K562 (cell line): ENCODE data around the gene CSK. TPM values are rescaled to one million over a fixed set of nuclear protein-coding genes. Genes with fewer than 3 reads are reported as not detected.

Source experiments
- ATF6 ChIP-seq: sonication (generic); formaldehyde crosslinking; IDR thresholded peaks from 2 replicates; pipeline ENCODE4 v1.4.0; 2020; ENCODE audit warnings: mild to moderate bottlenecking, missing genetic modification reagents
- HMGN3 ChIP-seq: IDR thresholded peaks from 2 replicates; pipeline ENCODE4 v1.6.1; 2011; ENCODE audit warnings: borderline replicate concordance, low read depth, mild to moderate bottlenecking, mixed read lengths, low read length; ENCODE audit not compliant: insufficient read length; ENCODE audit errors: extremely low read depth
- NR1H2 ChIP-seq: sonication (generic); formaldehyde crosslinking; IDR thresholded peaks from 2 replicates; pipeline ENCODE4 v1.4.0; 2020; ENCODE audit warnings: mild to moderate bottlenecking, missing genetic modification reagents
- PRMT5 ChIP-seq: sonication (generic); formaldehyde crosslinking; IDR thresholded peaks from 2 replicates; pipeline ENCODE4 v1.5.0; 2020; ENCODE audit warnings: missing genetic modification reagents
- RBM22 ChIP-seq: fragments of 200-400 bp; formaldehyde crosslinking; IDR thresholded peaks from 2 replicates; pipeline ENCODE4 v1.6.1; 2018; ENCODE audit warnings: low read length, low read depth; ENCODE audit not compliant: poor library complexity, severe bottlenecking
- RHOXF2B ChIP-seq: fragments of 250-450 bp; sonication (Bioruptor Pico); conservative IDR thresholded peaks from 2 replicates; pipeline ENCODE4 v1.5.1; 2021
- YY1 ChIP-seq, 3 experiments: IDR thresholded peaks; 2 replicates each; pipeline ENCODE4 v1.6.1; 2011; ENCODE audit warnings: low read length in 2 of 3, mild to moderate bottlenecking in 2 of 3, moderate library complexity in 2 of 3, borderline replicate concordance in 1 of 3, control low read depth in 1 of 3, low read depth in 1 of 3; ENCODE audit not compliant: insufficient read depth in 3 of 3, insufficient replicate concordance in 2 of 3, control insufficient read depth in 1 of 3, insufficient read length in 1 of 3; ENCODE audit errors: extremely low read depth in 1 of 3
- ZNF24 ChIP-seq: fragments of 450-650 bp; IDR thresholded peaks from 2 replicates; pipeline ENCODE4 v1.6.1; 2016
- polyA plus RNA-seq, 8 experiments: library from polyadenylated mRNA; depleted of rRNA in 4 of 8; stranded (reverse) in 5 of 8; unstranded in 3 of 8; fragments of >200 nt; fragmentation: Nextera tagmentation in 2 of 8; fragmentation: Illumina TruSeq in 1 of 8; extraction: Ambion mirVana in 2 of 8; extraction: Trizol in 1 of 8; gene quantifications; 2 replicates each; pipeline versions ENCODE4 v1.2.1 to v1.2.3, GENCODE V29; 2011 to 2014; ENCODE audit warnings: inconsistent platforms in 1 of 8, missing spikeins in 1 of 8
- total RNA-seq, 7 experiments: library from RNA; depleted of rRNA in 6 of 7; stranded (reverse); fragments of >200 nt in 6 of 7; fragmentation: Illumina TruSeq in 2 of 7; extraction: Trizol in 2 of 7; gene quantifications; 2 replicates each; pipeline versions ENCODE4 v1.2.1 to v1.2.3, GENCODE V29; 2011 to 2021; ENCODE audit warnings: low replicate concordance in 1 of 7
- TF ChIP-seq, protein P1 (sequence below): fragments of 250-450 bp; sonication (Bioruptor Pico); IDR thresholded peaks from 2 replicates; pipeline ENCODE4 v1.8.0; 2021; ENCODE audit warnings: moderate library complexity, mild to moderate bottlenecking, inconsistent platforms
- TF ChIP-seq, protein P2 (sequence below), 2 experiments: fragments of 450-650 bp in 1 of 2; sonication (generic) in 1 of 2; formaldehyde crosslinking in 1 of 2; IDR thresholded peaks; 2 replicates each; pipeline versions ENCODE4 v1.7.1 to v1.9.0; 2016 to 2022; ENCODE audit warnings: inconsistent platforms in 1 of 2, mild to moderate bottlenecking in 1 of 2, missing genetic modification reagents in 1 of 2
- TF ChIP-seq, protein P3 (sequence below): sonication (generic); formaldehyde crosslinking; IDR thresholded peaks from 2 replicates; pipeline ENCODE4 v1.9.0; 2022; ENCODE audit warnings: mild to moderate bottlenecking, missing genetic modification reagents

CSK gene
- total and polyA plus RNA-seq, 9 of the 15 experiments (the other 6 are each of a cell fraction or from before 2014, with no cell fraction given), result 1.5 to 112 (median 22.5) TPM

DNA sequence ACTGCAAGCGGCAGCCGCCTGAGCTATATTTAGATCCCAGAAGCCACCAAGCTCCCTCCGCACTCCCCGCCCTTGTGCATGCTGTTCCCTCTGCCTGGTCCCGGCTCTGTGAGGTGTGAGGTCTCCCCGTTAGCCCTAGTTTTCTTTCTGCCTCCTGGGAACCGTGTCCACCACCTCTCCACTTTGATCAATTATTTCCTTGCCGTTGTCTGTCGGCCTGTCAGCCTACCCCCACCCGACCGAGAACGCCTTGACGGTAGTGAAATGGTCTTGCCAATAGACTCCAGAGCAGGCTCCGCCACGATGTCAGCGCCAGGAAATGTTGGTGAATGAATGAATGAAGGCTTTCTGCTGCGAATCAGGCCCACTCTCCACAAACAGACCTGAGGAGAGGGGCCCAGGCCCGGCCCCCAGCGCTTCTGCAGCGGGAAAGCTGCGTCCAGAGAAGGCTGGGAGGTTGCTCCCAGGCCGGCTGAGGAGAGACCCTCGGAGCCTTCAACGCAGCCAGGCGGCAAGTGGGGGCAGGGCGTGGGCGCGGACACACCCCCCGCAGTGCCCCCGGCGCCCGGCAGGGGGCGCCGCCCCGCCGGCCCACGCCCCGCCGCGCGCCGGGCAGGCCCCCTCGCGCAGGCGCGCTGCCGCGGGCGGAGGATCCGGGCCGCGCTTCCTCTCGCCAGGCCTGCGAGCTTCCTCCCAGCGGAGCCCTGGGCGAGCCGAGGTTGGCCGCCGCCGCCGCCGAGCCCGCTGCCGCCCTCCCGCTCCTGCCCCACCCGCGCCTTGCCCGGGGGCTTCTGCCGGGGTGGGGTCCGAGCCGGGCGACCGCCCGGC, at the start of gene CSK (continued):
- TF ChIP-seq, protein P1, sequence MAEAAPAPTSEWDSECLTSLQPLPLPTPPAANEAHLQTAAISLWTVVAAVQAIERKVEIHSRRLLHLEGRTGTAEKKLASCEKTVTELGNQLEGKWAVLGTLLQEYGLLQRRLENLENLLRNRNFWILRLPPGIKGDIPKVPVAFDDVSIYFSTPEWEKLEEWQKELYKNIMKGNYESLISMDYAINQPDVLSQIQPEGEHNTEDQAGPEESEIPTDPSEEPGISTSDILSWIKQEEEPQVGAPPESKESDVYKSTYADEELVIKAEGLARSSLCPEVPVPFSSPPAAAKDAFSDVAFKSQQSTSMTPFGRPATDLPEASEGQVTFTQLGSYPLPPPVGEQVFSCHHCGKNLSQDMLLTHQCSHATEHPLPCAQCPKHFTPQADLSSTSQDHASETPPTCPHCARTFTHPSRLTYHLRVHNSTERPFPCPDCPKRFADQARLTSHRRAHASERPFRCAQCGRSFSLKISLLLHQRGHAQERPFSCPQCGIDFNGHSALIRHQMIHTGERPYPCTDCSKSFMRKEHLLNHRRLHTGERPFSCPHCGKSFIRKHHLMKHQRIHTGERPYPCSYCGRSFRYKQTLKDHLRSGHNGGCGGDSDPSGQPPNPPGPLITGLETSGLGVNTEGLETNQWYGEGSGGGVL, result no peak
- TF ChIP-seq NR1H2 (CRISPR knock-in tag) (no peak), ATF6 (no peak), RBM22 (no peak), RHOXF2B (no peak), ZNF24 (peak; percentile 98), YY1 (IDR thresholded peaks at IDR 0.05; ENCODE audit: borderline replicate concordance in 1 of 3, control insufficient read depth in 1 of 3, extremely low read depth in 1 of 3, insufficient read depth in 3 of 3, insufficient read length in 1 of 3, insufficient replicate concordance in 2 of 3, low read depth in 1 of 3, low read length in 2 of 3) (peak in 1 of 3 experiments; percentile 19), HMGN3 (peak; percentile 74), PRMT5 (CRISPR knock-in tag) (no peak)
- TF ChIP-seq, protein P2, sequence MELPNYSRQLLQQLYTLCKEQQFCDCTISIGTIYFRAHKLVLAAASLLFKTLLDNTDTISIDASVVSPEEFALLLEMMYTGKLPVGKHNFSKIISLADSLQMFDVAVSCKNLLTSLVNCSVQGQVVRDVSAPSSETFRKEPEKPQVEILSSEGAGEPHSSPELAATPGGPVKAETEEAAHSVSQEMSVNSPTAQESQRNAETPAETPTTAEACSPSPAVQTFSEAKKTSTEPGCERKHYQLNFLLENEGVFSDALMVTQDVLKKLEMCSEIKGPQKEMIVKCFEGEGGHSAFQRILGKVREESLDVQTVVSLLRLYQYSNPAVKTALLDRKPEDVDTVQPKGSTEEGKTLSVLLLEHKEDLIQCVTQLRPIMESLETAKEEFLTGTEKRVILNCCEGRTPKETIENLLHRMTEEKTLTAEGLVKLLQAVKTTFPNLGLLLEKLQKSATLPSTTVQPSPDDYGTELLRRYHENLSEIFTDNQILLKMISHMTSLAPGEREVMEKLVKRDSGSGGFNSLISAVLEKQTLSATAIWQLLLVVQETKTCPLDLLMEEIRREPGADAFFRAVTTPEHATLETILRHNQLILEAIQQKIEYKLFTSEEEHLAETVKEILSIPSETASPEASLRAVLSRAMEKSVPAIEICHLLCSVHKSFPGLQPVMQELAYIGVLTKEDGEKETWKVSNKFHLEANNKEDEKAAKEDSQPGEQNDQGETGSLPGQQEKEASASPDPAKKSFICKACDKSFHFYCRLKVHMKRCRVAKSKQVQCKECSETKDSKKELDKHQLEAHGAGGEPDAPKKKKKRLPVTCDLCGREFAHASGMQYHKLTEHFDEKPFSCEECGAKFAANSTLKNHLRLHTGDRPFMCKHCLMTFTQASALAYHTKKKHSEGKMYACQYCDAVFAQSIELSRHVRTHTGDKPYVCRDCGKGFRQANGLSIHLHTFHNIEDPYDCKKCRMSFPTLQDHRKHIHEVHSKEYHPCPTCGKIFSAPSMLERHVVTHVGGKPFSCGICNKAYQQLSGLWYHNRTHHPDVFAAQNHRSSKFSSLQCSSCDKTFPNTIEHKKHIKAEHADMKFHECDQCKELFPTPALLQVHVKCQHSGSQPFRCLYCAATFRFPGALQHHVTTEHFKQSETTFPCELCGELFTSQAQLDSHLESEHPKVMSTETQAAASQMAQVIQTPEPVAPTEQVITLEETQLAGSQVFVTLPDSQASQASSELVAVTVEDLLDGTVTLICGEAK (IDR thresholded peaks at IDR 0.05), result 0 out of 2 replicates have a peak, but pooled peaks have one; percentile 24
- TF ChIP-seq, protein P2 (CRISPR knock-in tag; IDR thresholded peaks at IDR 0.05), result no peak
- TF ChIP-seq, protein P3, sequence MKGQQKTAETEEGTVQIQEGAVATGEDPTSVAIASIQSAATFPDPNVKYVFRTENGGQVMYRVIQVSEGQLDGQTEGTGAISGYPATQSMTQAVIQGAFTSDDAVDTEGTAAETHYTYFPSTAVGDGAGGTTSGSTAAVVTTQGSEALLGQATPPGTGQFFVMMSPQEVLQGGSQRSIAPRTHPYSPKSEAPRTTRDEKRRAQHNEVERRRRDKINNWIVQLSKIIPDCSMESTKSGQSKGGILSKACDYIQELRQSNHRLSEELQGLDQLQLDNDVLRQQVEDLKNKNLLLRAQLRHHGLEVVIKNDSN, result no peak
